Skeletal muscle satellite cell (primary cell): ENCODE measurements around the gene VIPR1.

Experiments used
- H3K27me3 ChIP-seq: 2 replicates; pipeline ENCODE4 v1.7.0; 2013; ENCODE audit warnings: low read length; ENCODE audit not compliant: control insufficient read depth, insufficient read depth
- H3K36me3 ChIP-seq: 2 replicates; pipeline ENCODE4 v1.7.0; 2013; ENCODE audit warnings: mild to moderate bottlenecking, control low read depth, low read length; ENCODE audit not compliant: insufficient read depth
- H3K4me1 ChIP-seq: 2 replicates; pipeline ENCODE4 v1.7.0; 2013; ENCODE audit warnings: low read length; ENCODE audit not compliant: control insufficient read depth, insufficient read depth
- H3K4me2 ChIP-seq: 2 replicates; pipeline ENCODE4 v1.7.0; 2013; ENCODE audit warnings: mild to moderate bottlenecking, low read length
- H3K4me3 ChIP-seq: 2 replicates; pipeline ENCODE4 v1.7.0; 2013; ENCODE audit warnings: low read length
- H3K9ac ChIP-seq: 2 replicates; pipeline ENCODE4 v1.7.0; 2013; ENCODE audit warnings: mild to moderate bottlenecking, low read depth, low read length, moderate library complexity
- H3K9me3 ChIP-seq: replicated peaks from 2 replicates; pipeline ENCODE4 v1.7.0; 2013; ENCODE audit warnings: mild to moderate bottlenecking, control low read depth, low read length

The VIPR1 gene

DNA sequence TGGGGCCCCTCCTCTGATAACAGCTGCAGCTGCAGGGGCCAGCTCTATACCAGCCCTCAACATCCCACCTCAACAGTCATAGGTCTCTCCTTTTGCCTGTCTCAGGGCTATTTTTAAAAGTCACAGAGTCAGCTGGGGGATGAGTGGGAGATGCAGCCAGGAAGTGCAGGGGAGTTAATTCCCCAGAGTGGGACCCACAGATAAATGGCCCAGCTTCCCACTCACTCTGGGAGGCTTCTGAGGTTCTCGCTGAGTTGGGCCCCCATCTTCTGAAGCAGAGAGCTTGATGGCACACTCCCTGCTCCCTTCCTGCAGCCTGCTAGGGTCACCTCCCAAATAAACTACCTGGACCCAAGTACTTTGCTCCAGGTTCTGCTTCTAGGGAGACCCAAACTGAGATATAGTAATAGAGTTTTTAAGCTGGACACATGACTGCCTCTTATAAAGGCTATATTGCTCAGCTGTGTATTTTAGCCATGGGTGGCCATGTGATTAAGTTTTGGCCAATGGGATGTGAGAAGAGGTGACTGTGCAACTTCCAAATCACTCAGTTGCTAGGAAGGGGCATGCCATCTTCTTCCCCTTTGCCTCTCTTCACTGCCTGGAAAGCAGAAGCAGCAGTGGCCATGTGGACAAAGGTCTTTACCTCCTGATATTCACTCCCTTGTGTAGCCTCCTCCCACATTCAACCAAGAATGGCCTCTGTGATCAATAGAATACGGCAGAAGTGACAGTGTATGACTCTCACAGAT is 15.5 kb upstream of the VIPR1 start:
- Histone ChIP-seq H3K36me3 (no peaks in the 10 kb centered on the region), H3K9me3 (no peaks in the 10 kb centered on the region), H3K27me3 (peaks cover 13% of the 10 kb centered on the region), H3K4me1 (no peaks in the 10 kb centered on the region), H3K4me3 (no peak overlapping the region), H3K4me2 (no peak overlapping the region), H3K9ac (no peak overlapping the region)

DNA sequence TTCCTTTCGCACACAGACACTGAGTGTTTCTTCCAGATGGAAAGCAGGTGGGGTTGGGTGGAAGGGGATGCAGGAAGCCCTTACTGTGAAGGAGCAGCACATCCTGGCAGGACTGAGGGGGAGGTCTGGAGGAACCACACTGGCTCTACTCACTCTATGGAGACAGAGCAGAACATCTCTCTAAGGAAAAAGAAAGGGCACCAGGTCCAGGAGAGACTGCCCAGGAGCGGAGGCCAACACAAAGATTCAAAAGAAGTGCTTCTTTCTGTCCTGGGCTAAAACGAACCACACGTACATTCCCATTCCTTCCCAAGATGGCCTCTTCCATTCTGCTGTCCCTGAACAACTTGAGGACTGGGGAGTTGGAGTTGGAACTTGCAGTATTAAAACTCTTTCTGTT is 13.8 kb upstream of the VIPR1 start:
- H3K9ac ChIP-seq: no peak overlapping the region
- H3K9me3 ChIP-seq: no peaks in the 10 kb centered on the region
- H3K4me3 ChIP-seq: no peak overlapping the region
- H3K4me2 ChIP-seq: no peak overlapping the region
- H3K4me1 ChIP-seq: no peaks in the 10 kb centered on the region
- H3K27me3 ChIP-seq: peaks cover 17% of the 10 kb centered on the region
- H3K36me3 ChIP-seq: no peaks in the 10 kb centered on the region

DNA sequence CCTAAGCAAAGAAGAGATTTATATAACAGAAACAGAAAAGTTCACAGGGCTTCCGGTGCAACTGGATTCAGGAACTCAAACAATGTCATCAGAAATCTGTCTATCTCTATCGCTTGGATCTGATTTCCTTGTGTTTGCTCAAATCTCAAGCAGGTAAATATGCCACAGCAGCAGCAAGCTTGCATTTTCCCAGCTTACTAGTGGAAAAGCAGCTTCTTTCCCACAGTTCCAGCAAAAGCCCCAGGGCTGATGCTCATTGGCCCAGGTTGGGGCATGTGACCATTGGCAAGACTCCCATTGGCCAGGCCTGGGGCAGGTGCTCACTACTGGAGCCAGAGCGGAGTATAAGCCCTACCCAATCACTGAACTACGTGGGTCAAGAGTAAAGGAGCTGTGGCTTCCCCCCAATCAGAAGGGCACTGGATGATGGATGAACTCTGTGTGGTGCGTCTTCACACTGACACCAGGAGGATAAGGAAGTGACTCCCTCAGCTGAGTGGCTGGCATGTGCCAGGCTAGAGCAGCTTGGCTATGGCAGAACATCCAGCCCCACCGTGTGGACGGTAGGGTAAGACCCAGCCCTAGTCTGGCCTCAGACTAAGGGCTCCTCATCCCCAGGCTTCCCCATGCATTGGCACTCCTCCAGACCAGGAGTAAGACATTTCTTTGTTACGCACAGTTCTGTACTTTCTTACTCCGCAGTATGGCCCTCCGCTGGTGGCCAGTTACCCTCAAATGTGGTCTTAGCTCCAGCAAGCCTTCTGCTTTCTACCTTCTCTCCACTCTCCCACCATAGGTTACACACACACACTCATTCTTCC is 13.1 kb upstream of the VIPR1 start:
- Histone ChIP-seq H3K36me3 (no peaks in the 10 kb centered on the region), H3K4me3 (no peak overlapping the region), H3K4me2 (no peak overlapping the region), H3K4me1 (no peaks in the 10 kb centered on the region), H3K27me3 (peaks cover 17% of the 10 kb centered on the region), H3K9ac (no peak overlapping the region), H3K9me3 (no peaks in the 10 kb centered on the region)

DNA sequence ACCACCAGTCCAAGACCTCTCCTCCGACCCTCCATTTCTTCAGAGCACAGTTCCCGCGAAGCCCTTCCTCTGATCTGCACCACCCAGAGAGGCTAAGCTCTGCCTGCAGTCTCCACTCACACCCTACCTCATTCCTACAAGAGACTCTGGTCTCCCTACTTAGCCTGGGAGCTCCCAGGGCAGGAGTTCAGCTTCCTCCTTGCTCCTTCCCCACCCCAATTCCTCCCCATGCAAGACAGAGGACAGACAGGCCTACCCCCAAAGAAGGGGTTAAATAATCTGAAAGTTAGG is 12.6 kb upstream of the VIPR1 start:
- Histone ChIP-seq H3K4me1 (no peaks in the 10 kb centered on the region), H3K36me3 (no peaks in the 10 kb centered on the region), H3K4me3 (no peak overlapping the region)

GRCh38 chr3:42490243-42490642 is 12.2 kb upstream of the VIPR1 start:
- Histone ChIP-seq H3K27me3 (peaks cover 14% of the 10 kb centered on the region), H3K4me2 (no peak overlapping the region), H3K9me3 (no peaks in the 10 kb centered on the region), H3K36me3 (no peaks in the 10 kb centered on the region), H3K4me1 (no peaks in the 10 kb centered on the region), H3K9ac (no peak overlapping the region), H3K4me3 (no peak overlapping the region)

More for the DNA sequence above, 12.6 kb upstream of the VIPR1 start:
- peaks cover 14% of the 10 kb centered on the region for H3K27me3 ChIP-seq
- H3K9me3 ChIP-seq: no peaks in the 10 kb centered on the region
- H3K9ac ChIP-seq: no peak overlapping the region
- no peak overlapping the region for H3K4me2 ChIP-seq

- H3K27me3 ChIP-seq: peaks cover 20% of the 10 kb centered on the region
- no peak overlapping the region for H3K4me3 ChIP-seq
- no peak overlapping the region for H3K9ac ChIP-seq
- no peaks in the 10 kb centered on the region for H3K36me3 ChIP-seq
- H3K9me3 ChIP-seq: no peaks in the 10 kb centered on the region
- no peak overlapping the region for H3K4me2 ChIP-seq
- H3K4me1 ChIP-seq: peaks cover 2% of the 10 kb centered on the region
These were observed 10.4 kb upstream of the VIPR1 start for GRCh38 chr3:42491881-42492507.

GRCh38 chr3:42492508-42493080 is 9.8 kb upstream of the VIPR1 start:
- peaks cover 20% of the 10 kb centered on the region for H3K27me3 ChIP-seq
- no peak overlapping the region for H3K4me2 ChIP-seq
- no peak overlapping the region for H3K4me3 ChIP-seq
- H3K9me3 ChIP-seq: no peaks in the 10 kb centered on the region
- peaks cover 6% of the 10 kb centered on the region for H3K4me1 ChIP-seq
- no peak overlapping the region for H3K9ac ChIP-seq
- no peaks in the 10 kb centered on the region for H3K36me3 ChIP-seq

DNA sequence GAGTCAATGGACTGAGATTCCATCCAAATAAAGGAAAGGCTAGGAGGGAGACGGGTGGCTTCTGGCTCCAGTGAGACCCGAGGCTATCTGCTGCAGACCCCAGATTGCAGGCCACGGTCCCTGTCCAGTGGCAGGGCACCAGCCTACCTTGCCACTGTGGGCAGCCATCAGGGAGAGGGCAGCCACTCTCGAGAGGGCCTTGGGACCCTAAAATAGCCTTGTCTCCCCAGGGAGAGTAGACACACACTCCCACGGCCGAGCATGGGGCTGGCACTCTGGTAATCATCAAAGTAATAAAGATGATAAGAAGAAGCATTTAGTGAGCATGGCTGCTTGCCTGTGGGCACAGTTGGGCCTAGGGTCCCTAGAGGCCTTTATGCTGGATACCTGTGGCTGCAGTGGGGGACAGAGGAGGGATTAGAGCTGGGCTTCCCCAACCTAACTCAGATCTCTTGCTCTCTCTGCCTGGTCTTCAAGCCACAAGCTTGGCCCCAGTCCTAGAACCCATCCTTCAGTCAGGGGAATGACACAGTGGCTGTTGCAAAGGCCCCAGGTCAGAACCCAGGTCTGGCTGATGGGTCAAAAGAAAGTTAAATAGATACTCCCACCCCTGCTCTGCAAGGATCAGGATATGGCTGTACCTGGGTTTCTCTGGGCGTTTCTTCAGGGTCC is 9.2 kb upstream of the VIPR1 start:
- no peaks in the 10 kb centered on the region for H3K36me3 ChIP-seq
- H3K9me3 ChIP-seq: no peaks in the 10 kb centered on the region
- H3K4me2 ChIP-seq: no peak overlapping the region
- peaks cover 6% of the 10 kb centered on the region for H3K4me1 ChIP-seq
- H3K27me3 ChIP-seq: peaks cover 24% of the 10 kb centered on the region
- H3K9ac ChIP-seq: no peak overlapping the region
- H3K4me3 ChIP-seq: no peak overlapping the region

- Histone ChIP-seq H3K4me1 (peaks cover 6% of the 10 kb centered on the region), H3K4me3 (no peak overlapping the region), H3K27me3 (peaks cover 30% of the 10 kb centered on the region), H3K9me3 (no peaks in the 10 kb centered on the region), H3K9ac (no peak overlapping the region), H3K36me3 (no peaks in the 10 kb centered on the region), H3K4me2 (no peak overlapping the region)
These were observed 8.7 kb upstream of the VIPR1 start for GRCh38 chr3:42493798-42494151.

DNA sequence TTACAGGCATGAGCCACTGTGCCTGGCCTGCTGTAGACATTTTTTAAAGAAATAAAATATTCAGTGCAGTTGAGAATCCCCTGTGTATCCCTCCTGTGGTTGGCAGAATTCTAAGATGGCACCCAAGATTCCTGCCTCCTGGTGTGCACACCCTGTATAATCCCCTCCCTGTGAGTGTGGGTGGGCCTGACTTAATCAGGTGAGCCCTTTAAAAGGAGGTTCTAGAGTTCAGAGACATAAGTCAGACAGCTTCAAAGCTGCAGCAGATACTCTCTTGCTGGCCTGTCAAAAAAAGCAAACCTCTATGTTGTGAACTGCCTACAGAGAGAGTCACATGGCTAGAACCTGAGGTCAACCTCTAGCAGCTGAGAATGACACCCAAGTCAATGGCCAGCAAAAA is 7.0 kb upstream of the VIPR1 start:
- Histone ChIP-seq H3K9me3 (no peaks in the 10 kb centered on the region), H3K4me2 (no peak overlapping the region), H3K36me3 (no peaks in the 10 kb centered on the region), H3K4me1 (peaks cover 6% of the 10 kb centered on the region), H3K27me3 (peaks cover 46% of the 10 kb centered on the region), H3K4me3 (no peak overlapping the region), H3K9ac (no peak overlapping the region)

- no peaks in the 10 kb centered on the region for H3K9me3 ChIP-seq
- H3K36me3 ChIP-seq: no peaks in the 10 kb centered on the region
- H3K4me2 ChIP-seq: no peak overlapping the region
- no peak overlapping the region for H3K4me3 ChIP-seq
- H3K27me3 ChIP-seq: peaks cover 58% of the 10 kb centered on the region
- H3K4me1 ChIP-seq: peaks cover 16% of the 10 kb centered on the region
- H3K9ac ChIP-seq: no peak overlapping the region
These were observed 5.3 kb upstream of the VIPR1 start for GRCh38 chr3:42497009-42497731.
